ENCODE results near the gene SPACA1. TPM values are rescaled to one million over a fixed set of nuclear protein-coding genes. Genes with fewer than 3 reads are reported as not detected.

Gene SPACA1
- total RNA-seq, 5 donors from 2014 or later (not counting 1 experiment from before 2014, with no cell fraction given), result not detected

DNA sequence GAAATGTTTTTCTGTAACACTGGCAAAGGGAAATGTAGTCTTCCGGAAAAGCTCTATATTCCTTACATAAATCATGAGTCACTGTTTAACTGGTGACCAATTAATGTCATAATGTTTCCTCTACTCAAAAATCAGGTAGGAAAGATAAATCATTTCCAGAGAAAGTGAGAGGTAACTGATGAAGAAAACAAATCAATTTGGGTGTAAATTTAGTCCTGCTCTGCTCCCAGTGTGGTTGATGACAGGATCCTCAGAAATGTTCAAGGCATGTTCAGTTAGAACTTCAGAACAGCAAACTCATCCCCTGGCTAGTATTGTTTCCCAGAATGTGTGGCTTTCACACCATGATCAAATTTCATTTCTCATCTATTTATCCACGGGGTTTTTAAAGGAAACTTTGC lies 38.8 kb upstream of the SPACA1 start:
- DNase-seq (no peak), ATAC-seq (replicated peaks in 1 of 4) (no peak)
- ChIA-PET POLR2A (no interaction called here), CTCF (no interaction called here)
- H3K4me3 ChIP-seq (ENCODE audit: control insufficient read depth in 1 of 2, extremely low read depth in 1 of 2, low read length in 1 of 2), result no peak overlapping the region
- no CpG with 5 or more reads among the region's 2 CpGs for WGBS (ENCODE audit: insufficient coverage)
- Mint-ChIP-seq H3K27ac (no peak overlapping the region), H3K36me3 (no peaks in the 10 kb centered on the region), H3K4me1 (peaks cover 21 to 27% (median 22%) of the 10 kb centered on the region in 3 donors), H3K9me3 (no peaks in the 10 kb centered on the region), H3K27me3 (peaks cover 6 to 13% of the 10 kb centered on the region in 2 donors), H3K4me3 (no peak overlapping the region)
- no peak overlapping the region for H3K27ac ChIP-seq (ENCODE audit: low read length)
- no peaks in the 10 kb centered on the region for H3K9me3 ChIP-seq
- H3K36me3 ChIP-seq (ENCODE audit: control insufficient read depth in 2 of 2, extremely low read depth in 1 of 2, insufficient read depth in 1 of 2, low read length in 1 of 2), result no peaks in the 10 kb centered on the region
- peaks cover 7 to 15% of the 10 kb centered on the region in 2 experiments for H3K4me1 ChIP-seq (ENCODE audit: control insufficient read depth in 1 of 2, extremely low read depth in 1 of 2, insufficient read depth in 2 of 2, low read length in 2 of 2)
- H3K27me3 ChIP-seq (replicated peaks in 1 of 2; ENCODE audit: control insufficient read depth in 2 of 2, extremely low read depth in 1 of 2, insufficient read depth in 2 of 2, low read length in 1 of 2), result no peaks in the 10 kb centered on the region

DNA sequence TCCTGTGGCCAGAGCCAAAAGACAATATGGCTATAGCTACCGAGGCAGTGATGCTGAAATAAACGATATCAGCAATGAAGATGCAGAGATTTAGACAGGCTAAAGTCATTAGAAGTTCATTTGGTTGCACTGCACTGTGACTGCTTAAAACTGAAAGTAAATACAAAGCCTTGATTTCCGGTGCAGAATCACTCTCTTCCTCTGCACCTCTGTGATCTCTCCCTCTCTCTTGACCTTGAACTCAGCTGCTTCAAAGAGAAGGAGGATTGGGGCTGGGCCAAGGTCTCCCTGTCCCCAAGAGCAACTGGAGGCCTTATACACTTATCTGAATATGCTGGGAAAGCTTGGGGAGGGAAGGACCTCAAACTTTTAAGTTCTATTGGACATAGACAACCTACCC lies 34.6 kb upstream of the SPACA1 start:
- H3K4me3 Mint-ChIP-seq, result peak overlapping the region; percentile 32 to 62 (median 49)
- Histone ChIP-seq H3K4me1 (ENCODE audit: control insufficient read depth in 1 of 2, extremely low read depth in 1 of 2, insufficient read depth in 2 of 2, low read length in 2 of 2) (peaks cover 7 to 15% of the 10 kb centered on the region in 2 experiments), H3K27ac (ENCODE audit: low read length) (peak overlapping the region; percentile 71), H3K36me3 (ENCODE audit: control insufficient read depth in 2 of 2, extremely low read depth in 1 of 2, insufficient read depth in 1 of 2, low read length in 1 of 2) (no peaks in the 10 kb centered on the region), H3K27me3 (replicated peaks in 1 of 2; ENCODE audit: control insufficient read depth in 2 of 2, extremely low read depth in 1 of 2, insufficient read depth in 2 of 2, low read length in 1 of 2) (no peaks in the 10 kb centered on the region), H3K4me3 (ENCODE audit: control insufficient read depth in 1 of 2, extremely low read depth in 1 of 2, low read length in 1 of 2) (no peak overlapping the region), H3K9me3 (no peaks in the 10 kb centered on the region)
- H3K27me3 Mint-ChIP-seq, result peaks cover 0 to 3% of the 10 kb centered on the region in 2 donors
- H3K36me3 Mint-ChIP-seq, result no peaks in the 10 kb centered on the region
- POLR2A ChIA-PET, result no interaction called here
- CTCF ChIA-PET, result no interaction called here
- H3K9me3 Mint-ChIP-seq, result peaks cover 0 to 3% (median 0%) of the 10 kb centered on the region in 3 donors
- peak overlapping the region; percentile 86 to 90 for H3K27ac Mint-ChIP-seq
- ATAC-seq (replicated peaks in 1 of 4) (peak; percentile 89 to 93 (median 91)), DNase-seq (peak in 15 of 35 experiments; percentile 1 to 39 (median 5))
- H3K4me1 Mint-ChIP-seq, result peaks cover 21 to 26% (median 22%) of the 10 kb centered on the region in 3 donors
- WGBS (ENCODE audit: insufficient coverage), result 29% methylated on average over 2 of the region's 3 CpGs

- POLR2A ChIA-PET, result no interaction called here
- H3K36me3 Mint-ChIP-seq, result no peaks in the 10 kb centered on the region
- Histone ChIP-seq H3K4me3 (ENCODE audit: control insufficient read depth in 1 of 2, extremely low read depth in 1 of 2, low read length in 1 of 2) (no peak overlapping the region), H3K36me3 (ENCODE audit: control insufficient read depth in 2 of 2, extremely low read depth in 1 of 2, insufficient read depth in 1 of 2, low read length in 1 of 2) (no peaks in the 10 kb centered on the region), H3K27me3 (replicated peaks in 1 of 2; ENCODE audit: control insufficient read depth in 2 of 2, extremely low read depth in 1 of 2, insufficient read depth in 2 of 2, low read length in 1 of 2) (no peaks in the 10 kb centered on the region), H3K27ac (ENCODE audit: low read length) (peak overlapping the region; percentile 71), H3K4me1 (ENCODE audit: control insufficient read depth in 1 of 2, extremely low read depth in 1 of 2, insufficient read depth in 2 of 2, low read length in 2 of 2) (peaks cover 7 to 15% of the 10 kb centered on the region in 2 experiments), H3K9me3 (no peaks in the 10 kb centered on the region)
- WGBS (ENCODE audit: insufficient coverage), result no CpG with 5 or more reads among the region's 2 CpGs
- H3K27me3 Mint-ChIP-seq, result no peaks in the 10 kb centered on the region
- H3K4me1 Mint-ChIP-seq, result peaks cover 20 to 22% (median 21%) of the 10 kb centered on the region in 3 donors
- H3K27ac Mint-ChIP-seq, result peak overlapping the region; percentile 86 to 90
- ATAC-seq (replicated peaks in 1 of 4) (no peak), DNase-seq (no peak)
- CTCF ChIA-PET, result interaction anchor here in 1 of 2 donors (0.7 kb wide), 1 partner anchor 100 kb away, joined by 4 read pairs; no protein-coding TSS in a partner anchor
- H3K9me3 Mint-ChIP-seq, result peaks cover 0 to 3% (median 0%) of the 10 kb centered on the region in 3 donors
- H3K4me3 Mint-ChIP-seq, result peak overlapping the region in 1 of 3 donors; percentile 62
These were observed 34.1 kb upstream of the SPACA1 start for GRCh38 chr6:88013554-88013953.

GRCh38 chr6:88020439-88020838 lies 27.2 kb upstream of the SPACA1 start:
- Histone ChIP-seq H3K27me3 (replicated peaks in 1 of 2; ENCODE audit: control insufficient read depth in 2 of 2, extremely low read depth in 1 of 2, insufficient read depth in 2 of 2, low read length in 1 of 2) (no peaks in the 10 kb centered on the region), H3K4me3 (ENCODE audit: control insufficient read depth in 1 of 2, extremely low read depth in 1 of 2, low read length in 1 of 2) (no peak overlapping the region), H3K9me3 (no peaks in the 10 kb centered on the region), H3K27ac (ENCODE audit: low read length) (no peak overlapping the region), H3K36me3 (ENCODE audit: control insufficient read depth in 2 of 2, extremely low read depth in 1 of 2, insufficient read depth in 1 of 2, low read length in 1 of 2) (no peaks in the 10 kb centered on the region), H3K4me1 (ENCODE audit: control insufficient read depth in 1 of 2, extremely low read depth in 1 of 2, insufficient read depth in 2 of 2, low read length in 2 of 2) (no peaks in the 10 kb centered on the region)
- no peaks in the 10 kb centered on the region for H3K4me1 Mint-ChIP-seq
- H3K27me3 Mint-ChIP-seq, result peaks cover 4 to 5% of the 10 kb centered on the region in 2 donors
- no peak for DNase-seq
- H3K4me3 Mint-ChIP-seq, result no peak overlapping the region
- WGBS (ENCODE audit: insufficient coverage), result 68% methylated on average over 6 of the region's 6 CpGs
- ChIA-PET CTCF (interaction anchor here in 1 of 2 donors (0.6 kb wide), 1 partner anchor 888 kb away, joined by 6 read pairs; no protein-coding TSS in a partner anchor), POLR2A (no interaction called here)
- H3K27ac Mint-ChIP-seq, result no peak overlapping the region
- H3K9me3 Mint-ChIP-seq, result no peaks in the 10 kb centered on the region
- H3K36me3 Mint-ChIP-seq, result no peaks in the 10 kb centered on the region
- no peak for ATAC-seq (replicated peaks in 1 of 4)

DNA sequence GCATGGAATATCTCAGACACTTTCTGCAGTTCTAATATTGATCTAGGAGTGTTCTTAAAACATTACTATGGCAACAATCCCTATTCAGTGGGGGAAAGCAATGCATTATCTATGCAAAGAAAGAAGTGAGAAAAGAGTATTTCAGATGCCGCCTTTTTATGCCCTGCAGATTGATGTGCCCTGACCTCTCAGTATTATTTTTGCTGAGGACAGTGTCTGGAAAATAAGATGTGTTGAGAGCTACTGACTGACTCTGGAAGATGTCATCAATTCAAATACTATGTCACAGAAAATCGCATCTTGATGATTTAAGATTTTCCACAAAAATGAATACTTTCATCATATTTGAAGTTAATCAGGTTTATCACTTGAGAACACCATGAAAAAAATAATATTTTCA lies 22.9 kb upstream of the SPACA1 start:
- no peaks in the 10 kb centered on the region for H3K4me1 ChIP-seq (ENCODE audit: control insufficient read depth in 1 of 2, extremely low read depth in 1 of 2, insufficient read depth in 2 of 2, low read length in 2 of 2)
- Mint-ChIP-seq H3K4me1 (no peaks in the 10 kb centered on the region), H3K4me3 (no peak overlapping the region), H3K27me3 (peaks cover 4 to 5% of the 10 kb centered on the region in 2 donors), H3K9me3 (peaks cover 5 to 17% (median 6%) of the 10 kb centered on the region in 3 donors), H3K27ac (no peak overlapping the region), H3K36me3 (no peaks in the 10 kb centered on the region)
- ATAC-seq (replicated peaks in 1 of 4) (no peak), DNase-seq (no peak)
- WGBS (ENCODE audit: insufficient coverage), result no CpG with 5 or more reads among the region's 2 CpGs
- no peaks in the 10 kb centered on the region for H3K36me3 ChIP-seq (ENCODE audit: control insufficient read depth in 2 of 2, extremely low read depth in 1 of 2, insufficient read depth in 1 of 2, low read length in 1 of 2)
- H3K27me3 ChIP-seq (replicated peaks in 1 of 2; ENCODE audit: control insufficient read depth in 2 of 2, extremely low read depth in 1 of 2, insufficient read depth in 2 of 2, low read length in 1 of 2), result peaks cover 0 to 7% of the 10 kb centered on the region in 2 experiments
- CTCF ChIA-PET, result no interaction called here
- POLR2A ChIA-PET, result no interaction called here
- H3K4me3 ChIP-seq (ENCODE audit: control insufficient read depth in 1 of 2, extremely low read depth in 1 of 2, low read length in 1 of 2), result no peak overlapping the region
- no peaks in the 10 kb centered on the region for H3K9me3 ChIP-seq
- H3K27ac ChIP-seq (ENCODE audit: low read length), result no peak overlapping the region

- no peaks in the 10 kb centered on the region for H3K36me3 Mint-ChIP-seq
- H3K27ac Mint-ChIP-seq, result no peak overlapping the region
- no peak for ATAC-seq (replicated peaks in 1 of 4)
- no peak for DNase-seq
- H3K9me3 ChIP-seq, result no peaks in the 10 kb centered on the region
- WGBS (ENCODE audit: insufficient coverage), result no CpG with 5 or more reads among the region's 1 CpG
- H3K4me1 ChIP-seq (ENCODE audit: control insufficient read depth in 1 of 2, extremely low read depth in 1 of 2, insufficient read depth in 2 of 2, low read length in 2 of 2), result no peaks in the 10 kb centered on the region
- no peaks in the 10 kb centered on the region for H3K36me3 ChIP-seq (ENCODE audit: control insufficient read depth in 2 of 2, extremely low read depth in 1 of 2, insufficient read depth in 1 of 2, low read length in 1 of 2)
- ChIA-PET CTCF (no interaction called here), POLR2A (no interaction called here)
- H3K27me3 ChIP-seq (replicated peaks in 1 of 2; ENCODE audit: control insufficient read depth in 2 of 2, extremely low read depth in 1 of 2, insufficient read depth in 2 of 2, low read length in 1 of 2), result peaks cover 0 to 7% of the 10 kb centered on the region in 2 experiments
- H3K9me3 Mint-ChIP-seq, result peaks cover 40 to 56% (median 45%) of the 10 kb centered on the region in 3 donors
- no peak overlapping the region for H3K4me3 Mint-ChIP-seq
- H3K27ac ChIP-seq (ENCODE audit: low read length), result no peak overlapping the region
- H3K27me3 Mint-ChIP-seq, result peaks cover 6 to 9% of the 10 kb centered on the region in 2 donors
- H3K4me3 ChIP-seq (ENCODE audit: control insufficient read depth in 1 of 2, extremely low read depth in 1 of 2, low read length in 1 of 2), result no peak overlapping the region
- H3K4me1 Mint-ChIP-seq, result no peaks in the 10 kb centered on the region
These were observed 16.1 kb upstream of the SPACA1 start for GRCh38 chr6:88031550-88031949.
